Spleen (tissue), 11 donors: Measurements from ENCODE around the gene ZNF513. TPM values are rescaled to one million over a fixed set of nuclear protein-coding genes. Genes with fewer than 3 reads are reported as not detected.

Experiments used
- DNase-seq: peaks from one replicate; pipeline ENCODE4 v3.0.0-alpha.2; 2020
- H3K27ac ChIP-seq, 8 donors: fragments of 200-600 bp; sonication (generic) in 7 of 8; 1 replicate in 4 of 8; 2 replicates in 4 of 8; pipeline versions ENCODE4 v1.5.0 to v1.8.0; 2016 to 2021; ENCODE audit warnings: inconsistent platforms in 4 of 8, mild to moderate bottlenecking in 4 of 8, moderate library complexity in 1 of 8
- H3K27me3 ChIP-seq, 7 donors: fragments of 200-600 bp; sonication (generic) in 6 of 7; replicated peaks in 1 of 7; 1 replicate in 4 of 7; 2 replicates in 3 of 7; pipeline versions ENCODE4 v1.5.0 to v1.8.0; 2016 to 2021; ENCODE audit warnings: inconsistent platforms in 3 of 7, mild to moderate bottlenecking in 1 of 7
- H3K36me3 ChIP-seq, 6 donors: fragments of 200-600 bp; sonication (generic) in 5 of 6; 1 replicate in 4 of 6; 2 replicates in 2 of 6; pipeline versions ENCODE4 v1.5.0 to v1.8.0; 2016 to 2021; ENCODE audit warnings: inconsistent platforms in 2 of 6
- H3K4me1 ChIP-seq, 6 donors: fragments of 200-600 bp; sonication (generic) in 5 of 6; 1 replicate in 3 of 6; 2 replicates in 3 of 6; pipeline versions ENCODE4 v1.5.0 to v1.8.0; 2016 to 2021; ENCODE audit warnings: inconsistent platforms in 3 of 6
- H3K4me3 ChIP-seq, 8 donors: fragments of 200-600 bp; sonication (generic) in 7 of 8; 1 replicate in 4 of 8; 2 replicates in 4 of 8; pipeline versions ENCODE4 v1.5.0 to v1.8.0; 2016 to 2021; ENCODE audit warnings: inconsistent platforms in 4 of 8, mild to moderate bottlenecking in 4 of 8, moderate library complexity in 2 of 8
- H3K9me3 ChIP-seq, 8 donors: fragments of 200-600 bp; sonication (generic) in 7 of 8; 1 replicate in 4 of 8; 2 replicates in 4 of 8; pipeline versions ENCODE4 v1.5.0 to v1.8.0; 2016 to 2021; ENCODE audit warnings: inconsistent platforms in 4 of 8
- CTCF ChIP-seq, 11 experiments: fragments of 200-600 bp in 7 of 11; fragments of 450-650 bp in 4 of 11; sonication (generic) in 4 of 11; IDR thresholded peaks in 8 of 11; conservative IDR thresholded peaks in 3 of 11; 1 replicate in 7 of 11; 2 replicates in 4 of 11; pipeline versions ENCODE4 v1.4.0 to v1.8.0; 2016 to 2021; ENCODE audit warnings: antibody characterized with exemption in 11 of 11, inconsistent platforms in 4 of 11, mild to moderate bottlenecking in 1 of 11
- POLR2A ChIP-seq, 3 donors: fragments of 450-650 bp; IDR thresholded peaks; one replicate each; pipeline ENCODE4 v1.5.1; 2017; ENCODE audit warnings: antibody characterized with exemption in 3 of 3, mild to moderate bottlenecking in 1 of 3
- POLR2AphosphoS5 ChIP-seq, 3 donors: sonication (generic); formaldehyde crosslinking; IDR thresholded peaks; one replicate each; pipeline ENCODE4 v1.5.1; 2017; ENCODE audit warnings: antibody characterized with exemption in 3 of 3
- WGBS, 5 donors: extraction: QIAGEN DNeasy Blood & Tissue Kit in 3 of 5; methylation state at CpG; one replicate each; pipeline versions ENCODE4 v1.1.5 to v1.1.7; 2013 to 2018; 5-methylcytosine and 5-hydroxymethylcytosine counted together
- intact Hi-C: fragments of 100-400 bp; cut with DNase I; formaldehyde crosslinking; loops from one replicate; pipeline ENCODE4 v1.15.0; 2023; ENCODE audit warnings: low total_unique reads
- polyA plus RNA-seq, 3 donors: library from polyadenylated mRNA; stranded (reverse); fragments of 200-250 nt; gene quantifications; one replicate each; pipeline ENCODE4 v1.2.1, GENCODE V29; 2013
- total RNA-seq, 7 donors: library from RNA; depleted of rRNA in 3 of 7; stranded (reverse); fragments of >200 nt in 3 of 7; fragmentation: NEBNext Ultra II Directional in 4 of 7; extraction: Animal tissue kit (Norgen Biotek cat#: 25700) in 4 of 7; gene quantifications; one replicate each; pipeline versions ENCODE4 v1.1.0 to v1.2.1, GENCODE V29; 2016 to 2021
- donor health status: healthy with polysubstance abuse.
- donor health status: DM: no; HTN: no; CAD: no; lungs with moderate emphysema.
- donor health status: DM: no; HTN: no; CAD: no.
- donor health status: Bipolar disorder and iron deficiency.
- donor health status: healthy.
- donor health status: DM: no; HTN: no; CAD: no.
- donor health status: DM: yes; HTN: yes; CAD: no.

The ZNF513 gene
- total and polyA plus RNA-seq, 10 donors = 13.6 to 29.0 (median 18.6) TPM

GRCh38 chr2:27422958-27423357 is 42.4 kb upstream of the ZNF513 start:
- no peak for DNase-seq
- Histone ChIP-seq H3K27ac (no peak overlapping the region), H3K4me3 (no peak overlapping the region), H3K9me3 (no peaks in the 10 kb centered on the region), H3K36me3 (no peaks in the 10 kb centered on the region), H3K4me1 (peaks cover 3 to 7% (median 6%) of the 10 kb centered on the region in 6 donors), H3K27me3 (no peaks in the 10 kb centered on the region)
- 96 to 99% (median 97%) methylated on average over 3 of the region's 3 CpGs for WGBS, 5 donors
- no peak for TF ChIP-seq POLR2AphosphoS5 (IDR thresholded peaks at IDR 0.05)
- TF ChIP-seq POLR2A (IDR thresholded peaks at IDR 0.05) = no peak
- no peak for TF ChIP-seq CTCF (IDR thresholded peaks at IDR 0.05 in 8 of 11, conservative IDR thresholded peaks at IDR 0.05 in 3 of 11)
- intact Hi-C loops = no loop called here

GRCh38 chr2:27421660-27422250 is 41.2 kb upstream of the ZNF513 start:
- H3K36me3 ChIP-seq = no peaks in the 10 kb centered on the region
- intact Hi-C loops = no loop called here
- H3K4me1 ChIP-seq = no peaks in the 10 kb centered on the region
- DNase-seq = no peak
- no peaks in the 10 kb centered on the region for H3K9me3 ChIP-seq
- no peak overlapping the region for H3K4me3 ChIP-seq
- no peaks in the 10 kb centered on the region for H3K27me3 ChIP-seq
- no peak for TF ChIP-seq POLR2AphosphoS5 (IDR thresholded peaks at IDR 0.05)
- TF ChIP-seq POLR2A (IDR thresholded peaks at IDR 0.05) = no peak
- no peak for TF ChIP-seq CTCF (IDR thresholded peaks at IDR 0.05 in 8 of 11, conservative IDR thresholded peaks at IDR 0.05 in 3 of 11)
- 87 to 95% (median 92%) methylated on average over 4 of the region's 4 CpGs for WGBS, 5 donors
- H3K27ac ChIP-seq = no peak overlapping the region

- DNase-seq = no peak
- no peak for TF ChIP-seq POLR2A (IDR thresholded peaks at IDR 0.05)
- TF ChIP-seq POLR2AphosphoS5 (IDR thresholded peaks at IDR 0.05) = no peak
- no peak for TF ChIP-seq CTCF (IDR thresholded peaks at IDR 0.05 in 8 of 11, conservative IDR thresholded peaks at IDR 0.05 in 3 of 11)
- Histone ChIP-seq H3K27me3 (no peaks in the 10 kb centered on the region), H3K4me1 (no peaks in the 10 kb centered on the region), H3K9me3 (no peaks in the 10 kb centered on the region), H3K36me3 (no peaks in the 10 kb centered on the region), H3K27ac (no peak overlapping the region), H3K4me3 (no peak overlapping the region)
- intact Hi-C loops = no loop called here
These were observed 40.5 kb upstream of the ZNF513 start for GRCh38 chr2:27420996-27421395.

- TF ChIP-seq POLR2A (IDR thresholded peaks at IDR 0.05) = no peak
- TF ChIP-seq CTCF (IDR thresholded peaks at IDR 0.05 in 8 of 11, conservative IDR thresholded peaks at IDR 0.05 in 3 of 11) = no peak
- TF ChIP-seq POLR2AphosphoS5 (IDR thresholded peaks at IDR 0.05) = no peak
- no peak for DNase-seq
- no peaks in the 10 kb centered on the region for H3K27me3 ChIP-seq
- no peaks in the 10 kb centered on the region for H3K9me3 ChIP-seq
- H3K4me3 ChIP-seq = no peak overlapping the region
- WGBS, 5 donors = 91 to 97% (median 94%) methylated on average over 6 of the region's 6 CpGs
- no peaks in the 10 kb centered on the region for H3K36me3 ChIP-seq
- H3K27ac ChIP-seq = no peak overlapping the region
- H3K4me1 ChIP-seq = no peaks in the 10 kb centered on the region
- intact Hi-C loops = no loop called here
These were observed 35.6 kb upstream of the ZNF513 start for GRCh38 chr2:27416151-27416550.
